NCI-H446 (cell line): ENCODE measurements around the gene STK32B.
"Not testable (repeated sequence)": the region's sequence is repeated elsewhere in the genome, so short reads cannot be mapped to it uniquely, and the experiment has no call there.

Source experiments
- DNase-seq, 2 experiments: peaks; one replicate each; lab custom pipeline; 2025; lab: John Stamatoyannopoulos, UW

Gene STK32B

DNA sequence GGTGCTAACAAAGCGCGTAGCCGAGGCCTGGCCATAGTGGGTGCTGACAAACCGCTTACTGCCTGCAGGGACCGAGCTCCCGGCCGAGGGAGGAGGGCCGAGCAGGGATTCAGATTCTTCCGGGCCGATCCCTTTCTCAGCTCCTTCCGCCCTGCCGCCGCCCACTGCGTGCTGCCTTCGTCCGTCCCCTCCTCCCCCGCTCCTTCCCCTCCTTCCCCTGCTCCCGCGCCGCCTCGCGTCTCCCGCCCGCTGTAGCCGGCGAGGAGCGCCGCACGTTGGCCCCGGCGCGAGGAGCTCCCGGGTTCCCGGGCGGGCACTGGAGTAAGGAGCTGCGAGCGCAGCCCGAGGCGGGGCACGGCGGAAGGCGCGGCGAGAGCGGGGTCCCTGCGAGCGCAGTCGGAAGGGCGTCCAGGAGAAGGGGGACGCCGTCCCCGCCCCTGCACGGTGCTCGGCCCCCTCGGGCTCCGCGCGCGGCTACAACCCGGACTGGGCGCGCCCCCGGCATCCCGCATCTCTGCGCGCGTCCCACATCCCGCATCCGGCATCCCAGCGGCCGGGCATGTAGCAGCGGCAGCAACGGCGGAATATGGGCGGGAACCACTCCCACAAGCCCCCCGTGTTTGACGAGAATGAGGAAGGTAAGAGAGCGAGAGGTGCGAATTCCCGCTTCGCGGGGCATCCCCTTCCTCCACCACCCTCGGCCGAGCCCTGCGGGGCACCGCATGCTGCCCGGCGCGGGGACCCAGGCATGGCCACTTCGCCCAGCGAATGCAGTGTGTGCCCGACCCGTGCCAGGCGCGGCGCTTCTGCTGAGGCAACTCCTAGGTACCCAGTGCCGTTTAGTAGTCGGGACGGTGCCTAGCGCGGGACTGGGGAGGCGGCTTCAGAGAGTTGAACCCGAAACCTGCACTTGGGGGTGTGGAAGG is at the start of gene STK32B:
STK32B (plus strand) TSS at position 203 of the 926 bp plus-strand sequence.
- peak in 1 of 2 experiments; percentile 1 for DNase-seq

DNA sequence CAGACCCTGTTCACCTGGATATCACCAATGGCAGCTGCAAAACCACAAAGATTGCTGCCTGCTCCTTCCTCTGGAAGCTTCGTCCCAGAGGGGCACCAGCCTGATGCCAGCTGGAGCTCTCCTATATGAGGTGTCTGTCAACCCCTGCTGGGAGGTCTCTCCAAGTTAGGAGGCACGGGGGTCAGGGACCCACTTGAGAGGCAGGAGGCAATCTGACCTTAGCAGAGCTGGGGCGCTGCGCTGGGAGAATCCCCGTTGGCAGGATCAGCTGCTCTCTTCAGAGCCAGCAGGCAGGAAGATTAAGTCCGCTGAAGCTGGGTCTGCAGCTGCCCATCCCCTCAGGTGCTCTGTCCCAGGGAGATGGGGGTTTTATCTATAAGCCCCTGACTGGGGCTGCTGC is 49.6 kb upstream of the STK32B start:
- DNase-seq, result not testable (repeated sequence)

DNA sequence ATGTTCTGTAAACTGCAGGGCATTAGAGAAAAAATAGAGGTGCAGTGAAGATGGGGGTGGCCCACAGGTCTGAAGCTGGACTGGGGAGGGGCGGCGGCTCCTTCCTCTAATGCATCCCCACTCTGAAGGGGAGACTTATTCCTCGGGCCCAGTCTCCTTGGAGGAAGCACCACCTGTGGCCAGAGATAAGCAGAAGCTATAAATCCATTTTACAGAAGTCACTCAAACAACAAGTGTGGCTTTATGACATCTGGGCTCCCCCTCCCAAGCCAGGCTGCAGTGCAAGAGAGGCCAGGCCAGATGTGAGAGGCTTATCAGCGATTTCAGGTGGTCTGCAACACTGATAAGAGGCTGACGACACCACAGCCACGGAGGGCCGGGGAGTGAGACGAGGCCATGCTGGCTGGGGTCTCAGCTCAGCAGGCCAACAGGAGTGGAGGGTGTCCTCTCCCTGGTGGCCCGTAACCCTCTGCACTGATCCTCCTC is 47.9 kb upstream of the STK32B start:
- no peak for DNase-seq

DNA sequence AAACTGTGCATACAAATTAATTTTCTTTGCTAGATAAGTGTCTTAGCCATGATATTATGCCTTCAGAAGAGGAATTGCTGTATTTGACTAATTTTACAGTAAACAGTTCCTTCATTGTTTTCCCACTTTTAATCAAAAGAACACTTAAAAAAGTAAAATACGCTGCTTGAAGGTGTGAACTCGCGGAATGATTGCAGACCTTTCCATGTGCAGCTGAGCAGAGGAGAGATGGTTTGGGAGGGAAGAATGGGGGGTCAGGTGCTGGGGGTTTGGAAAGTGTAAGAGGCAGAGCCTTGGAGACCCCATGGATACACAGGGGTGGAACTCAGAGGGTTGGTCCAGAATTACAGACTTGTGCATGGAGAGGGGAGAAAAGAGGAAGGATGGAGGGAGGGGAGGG is 47.4 kb upstream of the STK32B start:
- DNase-seq, result no peak

DNA sequence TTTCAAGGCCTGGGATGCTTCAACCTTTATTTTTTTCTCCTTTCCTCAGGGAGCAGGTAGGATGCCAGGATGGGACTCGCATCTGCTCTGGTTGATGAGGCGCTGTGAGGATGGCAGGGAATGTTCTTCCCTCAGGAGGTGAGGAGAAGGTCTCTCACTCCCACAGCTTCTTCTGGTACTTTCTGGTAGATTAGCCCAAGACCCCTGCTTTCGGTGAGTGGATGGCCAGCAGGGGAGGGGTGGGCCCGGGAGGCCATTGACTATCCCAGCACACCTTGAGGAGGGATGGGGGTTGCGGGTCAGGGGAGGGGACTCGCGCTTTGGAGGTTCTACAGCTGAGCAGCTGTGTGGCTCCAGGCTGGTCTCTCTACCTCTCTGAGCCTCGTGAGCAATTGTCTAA is 46.8 kb upstream of the STK32B start:
- DNase-seq, result no peak

DNA sequence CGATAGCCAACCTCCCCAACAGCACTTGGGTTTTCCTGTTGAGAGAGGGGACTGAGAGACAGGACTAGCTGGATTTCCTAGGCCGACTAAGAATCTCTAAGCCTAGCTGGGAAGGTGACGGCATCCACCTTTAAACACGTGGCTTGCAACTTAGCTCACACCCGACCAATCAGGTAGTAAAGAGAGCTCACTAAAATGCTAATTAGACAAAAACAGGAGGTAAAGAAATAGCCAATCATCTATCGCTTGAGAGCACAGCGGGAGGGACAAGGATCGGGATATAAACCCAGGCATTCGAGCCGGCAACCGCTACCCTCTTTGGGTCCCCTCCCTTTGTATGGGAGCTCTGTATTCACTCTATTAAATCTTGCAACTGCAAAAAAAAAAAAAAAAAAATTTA is 44.3 kb upstream of the STK32B start:
- not testable (repeated sequence) for DNase-seq

DNA sequence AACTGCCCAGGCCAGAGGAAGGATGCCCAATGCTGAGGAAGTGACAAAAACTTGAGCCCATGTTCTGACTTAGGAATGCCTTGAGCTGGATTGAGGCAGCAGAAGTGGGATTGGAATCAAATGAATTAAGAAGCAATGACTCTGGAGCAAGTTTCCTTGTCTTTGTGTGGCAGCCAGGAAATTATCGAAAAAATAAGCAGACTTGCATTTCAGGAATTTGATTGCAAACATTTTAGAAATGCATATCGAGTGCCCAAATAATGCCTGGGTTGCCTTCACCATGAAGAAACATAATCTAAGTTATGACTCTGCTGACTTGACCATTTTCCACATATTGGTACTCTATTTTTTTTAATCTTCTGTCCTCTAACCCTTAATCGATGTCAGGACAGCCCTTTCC is 41.5 kb upstream of the STK32B start:
- no peak for DNase-seq

DNA sequence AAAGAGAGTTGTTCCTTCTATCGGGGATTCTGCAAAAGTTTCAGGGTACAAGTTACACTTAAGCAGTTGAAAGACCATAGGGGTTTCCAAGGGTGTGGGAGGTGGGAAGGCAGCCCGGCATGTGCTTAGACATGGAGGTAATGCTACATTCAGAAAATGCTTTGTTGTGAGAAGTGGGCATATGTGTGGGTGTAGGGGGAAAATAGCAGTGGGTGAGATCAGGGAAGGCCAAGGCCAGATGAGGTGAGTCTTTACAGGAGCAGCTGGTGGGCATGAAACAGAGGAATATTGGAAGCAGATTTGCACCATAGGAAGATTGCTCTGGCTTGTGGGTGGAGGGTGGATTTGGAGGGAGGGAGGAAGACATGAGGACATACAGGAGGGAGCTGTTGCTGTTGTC is 40.3 kb upstream of the STK32B start:
- DNase-seq, result no peak

DNA sequence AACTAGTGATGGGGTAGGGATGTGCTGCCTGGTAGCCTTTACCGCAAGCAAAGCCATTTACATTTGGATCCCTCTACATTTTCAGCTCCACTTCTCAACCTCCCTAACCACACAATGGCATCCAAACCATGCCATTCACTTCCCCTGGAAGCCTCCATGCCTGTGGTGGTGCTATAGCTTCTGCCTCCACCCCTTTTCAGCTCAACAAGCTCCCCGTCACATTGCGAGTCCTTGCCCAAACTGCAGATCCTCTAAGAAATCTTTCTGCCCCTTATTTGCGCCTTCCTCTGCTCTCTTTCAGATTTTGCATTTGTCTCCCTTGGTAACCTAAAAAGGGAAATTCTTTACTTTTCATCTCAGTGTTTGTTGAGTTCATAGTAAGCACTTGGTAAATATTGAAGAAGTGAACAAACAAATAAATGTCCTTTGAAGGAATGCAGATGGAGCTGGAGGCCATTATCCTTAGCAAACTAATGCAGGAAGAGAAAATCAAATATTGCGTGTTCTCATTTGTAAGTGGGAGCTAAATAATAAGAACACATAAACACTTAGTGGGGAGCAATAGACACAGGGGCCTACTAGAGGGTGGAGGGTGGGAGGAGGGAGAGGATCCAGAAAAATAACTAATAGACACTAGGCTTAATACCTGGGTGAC is 38.9 kb upstream of the STK32B start:
- DNase-seq, result no peak

DNA sequence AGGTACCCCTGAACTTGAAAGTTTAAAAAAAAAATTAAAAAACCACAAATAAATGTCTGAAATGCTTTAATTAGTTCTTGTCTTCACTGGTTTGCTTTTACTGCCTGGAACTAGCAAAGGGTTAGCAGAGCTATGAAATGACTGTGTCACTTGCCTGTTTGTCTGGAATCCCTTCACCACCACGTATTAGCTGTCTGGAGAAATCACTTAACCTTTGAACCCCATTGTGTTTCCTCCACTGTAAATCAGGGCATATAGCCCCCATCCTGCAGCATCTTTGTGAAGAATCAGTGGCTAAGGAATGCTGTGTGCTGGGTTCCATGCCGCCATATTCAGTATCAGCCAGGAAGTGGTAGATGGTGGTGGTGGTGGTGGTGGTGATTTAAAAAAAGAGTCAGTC is 38.3 kb upstream of the STK32B start:
- DNase-seq, result no peak

DNA sequence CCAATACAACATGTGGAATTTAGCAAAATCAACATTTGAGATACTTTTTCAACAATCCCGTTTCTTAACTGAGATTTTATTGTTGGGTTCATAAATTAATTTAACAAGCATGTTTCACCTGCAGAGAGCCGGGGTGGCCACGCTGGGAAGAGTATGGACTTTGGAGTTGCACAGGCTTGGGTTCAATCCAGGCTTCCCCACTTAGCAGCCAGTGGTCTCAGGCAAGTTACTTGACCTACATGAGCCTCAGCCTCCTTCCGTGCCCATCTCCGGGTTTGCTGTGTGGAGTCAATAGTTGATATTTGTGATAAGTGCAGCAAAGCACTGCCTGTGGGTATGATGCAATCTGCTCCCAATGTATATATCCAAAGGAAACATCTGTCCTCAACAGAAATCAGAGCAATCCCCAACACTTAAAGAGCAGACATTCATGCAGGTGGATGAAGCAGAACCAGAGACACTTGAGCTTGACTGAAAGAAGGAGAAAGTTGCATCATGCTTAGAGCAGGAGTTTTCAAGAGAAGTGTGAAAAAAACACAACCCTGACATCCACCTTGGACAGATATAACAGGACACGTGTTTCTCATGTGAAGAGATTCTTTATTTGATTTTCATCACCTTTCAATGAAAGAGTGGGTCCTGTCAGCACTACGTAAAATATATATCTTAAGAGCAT is 37.1 kb upstream of the STK32B start:
- DNase-seq, result no peak

DNA sequence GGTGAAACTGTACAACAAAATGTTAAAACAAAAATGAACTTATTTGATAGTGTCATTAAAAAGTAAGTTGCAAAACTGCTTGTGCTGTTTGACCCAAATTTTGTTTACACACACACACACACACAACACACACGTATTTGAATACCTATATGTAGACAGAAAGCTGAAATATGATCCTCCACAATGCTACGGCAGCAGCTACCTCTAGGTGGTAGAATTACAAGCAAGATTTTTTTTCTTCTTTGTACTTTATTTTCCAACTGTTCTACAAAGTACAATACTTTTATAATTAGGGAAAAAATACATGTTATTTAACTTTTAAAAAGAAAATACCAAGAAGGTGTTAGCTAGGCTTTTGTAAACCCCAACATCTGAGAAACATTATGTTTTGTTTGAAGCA is 33.2 kb upstream of the STK32B start:
- no peak for DNase-seq

DNA sequence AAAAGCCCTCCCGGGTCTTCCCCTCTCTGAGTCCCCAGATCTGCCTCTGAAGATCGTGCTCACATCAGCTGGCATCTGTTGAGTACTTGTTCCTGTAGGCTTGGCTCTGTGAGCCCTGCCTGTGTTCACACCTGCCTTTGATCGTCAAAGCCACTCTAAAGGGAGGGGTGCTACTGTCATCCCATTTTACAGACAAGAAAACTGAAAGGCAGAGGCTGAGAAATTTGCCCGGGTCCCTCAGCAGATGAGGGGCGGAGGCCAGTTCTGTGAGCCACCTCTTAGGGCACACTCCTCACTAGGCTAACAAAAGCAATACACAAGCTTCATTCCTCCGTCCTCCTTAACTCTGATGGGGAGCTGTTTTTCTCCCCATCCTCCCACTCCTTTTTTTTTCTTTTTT is 32.7 kb upstream of the STK32B start:
- DNase-seq, result no peak

DNA sequence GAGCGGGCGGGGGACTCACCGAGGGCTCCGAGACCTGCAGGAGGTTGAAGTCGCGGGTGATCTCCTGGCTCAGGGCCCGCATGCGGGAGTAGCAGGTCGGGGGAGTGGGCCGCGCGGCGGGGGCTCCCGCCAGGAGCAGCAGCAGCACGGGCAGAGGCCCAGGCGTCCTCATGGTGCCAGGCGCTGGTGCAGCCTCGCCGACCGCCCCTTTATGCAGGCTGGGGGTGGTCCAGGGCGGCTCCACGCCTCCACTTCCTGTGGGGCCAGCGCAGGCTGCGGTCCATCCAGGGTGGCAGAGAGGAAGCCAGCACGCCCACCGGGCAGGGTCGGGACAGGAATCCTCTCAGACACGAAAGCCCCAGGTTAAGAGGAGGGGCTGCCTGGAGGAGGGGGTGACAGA is 32.0 kb upstream of the STK32B start, which contains the start of gene CYTL1:
CYTL1 (minus strand) TSS at position 185 of the 400 bp plus-strand sequence; CDS start at position 172, 13 bp downstream.
- DNase-seq, result no peak

DNA sequence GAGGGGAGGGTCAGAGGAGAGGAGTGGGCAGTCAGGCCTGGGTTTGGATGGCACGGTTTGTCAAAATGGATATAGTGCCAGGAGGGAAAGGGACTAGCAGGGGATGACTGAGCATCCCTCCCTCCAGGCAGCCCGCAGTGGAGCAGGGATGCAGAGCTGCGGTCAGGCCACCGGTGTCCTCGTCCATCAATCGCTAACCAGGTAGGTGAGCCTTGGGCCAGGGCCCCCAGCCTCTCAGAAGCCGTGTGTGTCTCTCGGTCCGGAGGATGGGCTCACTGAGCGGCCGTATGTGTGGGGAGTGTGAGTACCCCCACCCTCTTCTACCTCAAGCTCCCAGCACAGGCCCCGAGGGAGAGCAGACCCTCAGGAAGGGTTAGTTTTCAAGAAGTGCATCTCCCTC is 31.5 kb upstream of the STK32B start:
- no peak for DNase-seq

DNA sequence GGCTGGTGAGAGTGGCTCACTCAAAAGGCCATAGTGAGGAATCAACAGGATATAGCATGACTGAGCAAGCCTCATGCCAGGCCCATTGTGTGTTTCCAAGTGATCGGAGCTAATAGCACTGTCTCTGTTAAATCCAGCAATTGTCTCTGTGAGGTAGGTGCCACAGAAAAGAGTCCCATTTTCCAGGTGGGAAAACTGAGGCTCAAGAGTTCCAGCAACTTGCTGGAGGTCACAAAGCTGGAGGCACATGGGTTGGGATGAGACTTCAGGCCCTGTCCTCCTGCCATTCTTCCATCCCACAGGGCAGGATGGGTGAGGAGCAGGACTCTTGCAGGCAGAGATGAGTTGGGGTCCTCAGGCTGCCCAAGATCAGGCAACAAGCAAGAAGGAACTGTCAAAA is 30.9 kb upstream of the STK32B start:
- no peak for DNase-seq

DNA sequence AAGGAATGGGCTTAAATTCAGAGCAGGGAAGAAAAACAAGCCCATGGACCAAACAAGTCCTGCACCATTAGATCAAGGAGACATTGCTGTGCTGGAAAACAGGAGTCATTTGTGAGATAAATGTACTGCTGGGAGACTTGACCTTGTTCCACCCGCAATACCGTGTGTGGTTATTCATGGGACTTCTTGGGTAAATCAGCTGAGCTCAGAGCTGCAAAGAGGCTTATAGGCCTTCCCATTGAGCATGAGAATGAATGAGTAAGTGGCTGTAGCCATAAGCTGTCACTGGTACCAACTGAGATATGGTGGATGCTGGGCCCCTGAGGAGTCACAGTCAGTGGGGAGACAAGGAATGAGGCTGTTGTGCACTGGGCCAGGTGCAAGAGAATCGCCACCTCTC is 29.7 kb upstream of the STK32B start:
- no peak for DNase-seq

DNA sequence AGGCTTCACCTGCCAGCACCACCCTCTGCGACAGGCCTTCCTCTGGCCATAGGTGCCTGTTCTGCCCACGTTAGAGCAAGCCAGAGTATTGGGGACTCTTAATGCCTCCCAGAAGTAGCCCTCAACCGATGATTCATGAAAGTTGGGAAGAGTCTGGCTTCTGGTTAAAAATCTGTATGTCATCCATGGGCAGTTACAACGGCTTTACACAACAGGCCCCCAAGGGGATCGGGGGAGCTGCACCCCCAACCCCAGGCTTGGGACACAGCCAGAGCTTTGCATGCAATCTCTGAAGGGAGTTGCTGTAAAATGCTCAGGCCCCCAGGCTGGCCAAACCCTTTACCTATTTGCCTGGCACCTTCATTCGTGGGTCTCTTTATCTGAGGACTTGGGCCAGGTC is 26.6 kb upstream of the STK32B start:
- no peak for DNase-seq

DNA sequence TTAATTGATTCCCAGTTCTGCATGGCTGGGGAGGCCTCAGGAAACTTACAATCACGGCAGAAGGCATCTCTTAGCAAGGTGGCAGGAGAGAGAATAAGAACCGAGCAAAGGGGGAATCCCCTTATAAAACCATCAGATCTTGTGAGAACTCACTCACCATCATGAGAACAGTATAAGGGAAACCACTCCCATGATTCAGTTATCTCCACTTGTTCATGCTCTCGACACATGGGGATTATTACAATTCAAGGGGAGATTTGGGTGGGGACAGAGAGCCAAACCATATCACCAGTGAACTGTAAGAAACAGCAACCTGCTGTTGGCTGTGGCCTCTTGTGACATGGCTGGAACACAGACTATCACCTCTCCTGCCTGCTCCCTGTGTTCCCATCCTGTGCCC is 24.9 kb upstream of the STK32B start:
- no peak for DNase-seq

DNA sequence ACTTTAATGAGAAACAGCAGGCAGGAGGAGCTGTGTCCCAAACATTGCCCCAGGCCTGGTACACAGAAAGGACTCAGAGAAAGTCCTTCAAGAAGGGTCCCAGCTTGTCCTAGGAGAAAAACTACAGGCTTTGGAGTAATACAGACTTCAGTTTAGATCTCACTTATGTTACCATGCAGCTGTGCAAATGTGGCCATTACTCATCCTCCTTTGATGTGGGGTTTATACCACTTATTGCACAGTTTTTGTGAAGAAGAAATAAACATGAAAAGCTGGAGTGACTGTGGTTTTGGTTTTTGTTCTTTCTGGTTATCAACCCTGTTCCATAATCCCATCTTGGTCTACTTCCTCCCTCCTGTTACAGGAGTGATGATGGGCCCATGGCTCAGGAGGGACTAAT is 23.9 kb upstream of the STK32B start:
- no peak for DNase-seq

DNA sequence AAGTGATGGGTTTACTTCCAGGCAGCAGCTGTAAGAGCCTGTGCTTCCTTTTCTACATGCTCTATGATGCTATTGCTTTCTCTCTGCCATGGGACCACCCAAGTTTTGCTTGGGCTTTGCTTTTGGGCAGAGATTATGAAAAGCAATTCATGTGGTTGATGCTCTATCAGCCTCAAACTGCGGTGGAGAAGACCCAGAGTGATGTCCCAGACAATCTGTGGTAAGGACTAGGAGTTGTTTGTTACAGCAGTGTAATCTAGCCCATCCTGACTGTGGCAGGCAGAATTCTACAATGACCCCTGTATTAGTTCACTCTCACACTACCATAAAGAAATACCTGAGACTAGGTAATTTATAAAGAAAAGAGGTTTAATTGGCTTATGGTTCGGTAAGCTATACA is 22.8 kb upstream of the STK32B start:
- no peak for DNase-seq

DNA sequence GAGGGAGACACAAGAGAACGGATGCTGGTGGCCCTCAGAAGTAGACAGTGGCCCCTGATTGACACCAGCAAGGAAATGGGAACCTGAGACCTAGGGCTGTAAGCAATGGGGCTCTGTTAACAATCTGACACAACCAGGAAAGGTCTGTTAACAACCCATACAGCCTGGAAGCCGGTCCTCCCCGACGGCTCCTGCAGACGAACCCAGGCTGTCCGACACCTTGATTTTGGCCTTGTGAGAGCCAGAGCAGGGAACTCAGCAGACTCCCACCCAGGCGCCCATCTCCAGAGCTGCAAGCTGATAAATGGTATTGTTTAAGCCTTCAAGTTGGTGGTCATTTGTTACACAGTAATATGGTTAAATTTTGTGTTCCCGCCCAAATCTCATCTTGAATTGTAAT is 21.8 kb upstream of the STK32B start:
- no peak for DNase-seq

DNA sequence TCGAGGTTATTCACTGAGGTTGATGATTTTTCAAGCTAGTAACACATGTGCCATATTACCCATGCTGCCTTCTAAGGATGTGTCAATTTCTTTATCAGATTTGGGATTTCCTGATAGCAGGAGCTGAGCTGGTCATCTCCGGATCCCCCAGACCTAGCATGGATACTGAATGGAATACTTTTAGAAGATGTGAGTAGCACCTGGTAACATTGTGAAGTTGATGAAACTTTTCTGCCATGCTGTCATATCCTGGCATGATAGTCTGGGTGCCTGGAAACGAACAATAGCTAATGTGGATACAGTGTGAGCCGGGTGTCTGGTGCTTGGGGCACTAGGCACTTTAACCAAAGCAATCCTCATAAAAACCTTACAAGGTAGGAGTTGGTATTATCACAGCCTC is 21.1 kb upstream of the STK32B start:
- no peak for DNase-seq
